HG03066 (cell line): ENCODE measurements around the gene C1orf159.
"Not testable (repeated sequence)": the region's sequence is repeated elsewhere in the genome, so short reads cannot be mapped to it uniquely, and the experiment has no call there.

Source experiments
- ATAC-seq: cut with Tn5 transposase; IDR thresholded peaks from one replicate; pipeline ENCODE4 v1.9.1; 2021; ENCODE audit warnings: low read depth; ENCODE audit not compliant: unreplicated experiment

Gene C1orf159

DNA sequence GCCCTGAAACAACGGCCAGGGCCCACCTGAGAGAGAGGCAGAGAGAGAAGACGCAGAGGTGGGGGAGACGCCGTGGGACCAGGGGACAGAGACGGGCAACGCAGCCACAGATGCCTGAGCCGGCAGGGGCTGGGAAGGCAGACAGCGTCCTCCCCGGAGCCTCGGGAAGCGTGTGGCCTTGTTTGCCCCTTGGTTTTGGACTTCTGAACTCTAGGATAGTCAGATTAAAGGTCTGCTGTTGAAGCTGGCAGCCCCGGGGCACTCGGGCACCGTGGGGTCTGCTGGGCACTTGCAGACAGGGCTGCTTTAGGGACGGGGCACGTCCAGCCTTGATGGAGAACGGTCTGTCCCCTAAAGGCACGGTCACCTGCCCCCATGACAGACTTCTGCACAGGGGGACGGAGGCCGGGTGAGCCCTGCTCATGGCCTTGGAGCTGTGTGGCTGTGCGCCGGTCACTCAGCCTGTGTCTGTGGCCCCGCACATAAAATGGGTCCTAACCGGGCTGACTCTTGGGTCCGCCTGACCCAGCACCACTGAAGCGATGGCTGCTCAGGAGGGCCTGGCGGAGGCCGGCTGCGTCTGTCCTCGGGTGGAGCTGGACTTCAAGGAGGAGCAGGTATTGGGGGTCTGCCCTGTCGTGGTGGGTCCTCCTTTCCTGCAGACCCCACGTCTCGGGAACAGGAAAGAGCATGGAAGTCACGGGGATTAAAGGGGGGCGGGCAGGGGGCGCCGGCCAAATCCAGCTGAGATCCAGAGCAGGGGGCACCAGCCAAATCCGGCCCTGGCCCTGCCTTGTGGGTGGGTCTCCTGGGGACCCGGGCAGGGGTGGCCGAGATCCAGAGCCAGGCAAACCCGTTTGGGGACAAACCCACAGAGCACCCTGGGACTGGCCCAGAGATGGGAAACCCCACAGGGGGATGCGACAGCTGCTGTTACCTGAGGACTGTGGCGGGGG lies 32.2 kb downstream of the C1orf159 start:
- no peak for ATAC-seq

DNA sequence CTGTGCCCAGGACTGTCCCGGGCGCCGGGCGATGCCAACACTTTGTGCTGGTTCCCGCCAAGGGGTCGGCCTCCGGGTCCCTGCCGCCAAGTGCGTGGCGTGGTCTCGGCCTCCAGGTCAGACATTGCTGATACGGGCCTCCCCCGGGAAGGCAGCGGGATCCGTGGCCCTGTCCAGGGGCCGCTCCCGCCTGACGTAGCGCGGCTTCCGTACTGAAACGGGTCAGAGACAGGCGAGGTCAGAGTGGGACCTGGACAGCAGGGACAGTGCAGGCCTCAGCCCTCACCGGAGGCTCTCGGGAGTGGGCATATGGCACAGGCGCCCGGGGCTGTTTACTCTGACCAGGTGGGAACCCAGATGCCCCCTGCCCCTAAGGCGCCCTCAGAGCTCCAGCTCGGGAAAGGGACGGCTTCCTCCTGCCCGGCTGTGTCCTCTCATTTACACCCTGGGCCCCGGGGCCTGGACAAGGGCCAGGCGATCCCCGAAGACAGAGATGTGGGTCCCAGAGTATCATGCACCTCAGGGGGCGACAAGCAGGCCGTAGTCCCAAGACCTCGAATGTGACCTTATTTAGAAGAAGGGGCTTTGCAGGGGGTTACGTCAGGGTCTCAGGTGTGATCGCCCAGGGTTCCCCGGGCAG lies 33.0 kb downstream of the C1orf159 start:
- no peak for ATAC-seq

DNA sequence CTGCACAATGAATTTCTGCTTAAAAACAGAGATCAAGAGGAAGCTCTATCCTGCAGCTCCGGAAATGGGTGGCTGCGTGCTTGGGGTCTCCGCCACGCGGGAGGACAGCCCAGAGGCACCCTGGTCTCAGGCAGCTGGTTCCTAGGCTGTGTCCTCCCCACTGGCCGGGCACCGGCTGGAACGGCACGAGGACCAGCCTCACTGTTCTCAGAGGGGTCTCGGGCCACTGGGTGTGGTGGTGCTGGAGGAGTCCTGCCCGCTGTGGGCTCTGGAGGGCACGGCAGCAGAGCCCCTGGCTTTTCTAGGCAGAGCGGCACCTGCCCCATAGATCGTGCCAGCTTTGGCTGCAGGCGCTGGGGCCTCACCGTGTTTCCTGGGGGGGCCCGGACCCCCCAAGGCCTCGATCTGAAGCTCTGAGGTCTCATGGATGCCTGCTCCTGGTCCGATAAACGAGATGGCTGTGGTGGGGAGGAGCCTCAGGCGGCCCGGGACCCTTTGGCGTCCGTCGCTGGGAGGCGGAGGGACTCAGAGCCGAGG lies 33.6 kb downstream of the C1orf159 start:
- no peak for ATAC-seq

DNA sequence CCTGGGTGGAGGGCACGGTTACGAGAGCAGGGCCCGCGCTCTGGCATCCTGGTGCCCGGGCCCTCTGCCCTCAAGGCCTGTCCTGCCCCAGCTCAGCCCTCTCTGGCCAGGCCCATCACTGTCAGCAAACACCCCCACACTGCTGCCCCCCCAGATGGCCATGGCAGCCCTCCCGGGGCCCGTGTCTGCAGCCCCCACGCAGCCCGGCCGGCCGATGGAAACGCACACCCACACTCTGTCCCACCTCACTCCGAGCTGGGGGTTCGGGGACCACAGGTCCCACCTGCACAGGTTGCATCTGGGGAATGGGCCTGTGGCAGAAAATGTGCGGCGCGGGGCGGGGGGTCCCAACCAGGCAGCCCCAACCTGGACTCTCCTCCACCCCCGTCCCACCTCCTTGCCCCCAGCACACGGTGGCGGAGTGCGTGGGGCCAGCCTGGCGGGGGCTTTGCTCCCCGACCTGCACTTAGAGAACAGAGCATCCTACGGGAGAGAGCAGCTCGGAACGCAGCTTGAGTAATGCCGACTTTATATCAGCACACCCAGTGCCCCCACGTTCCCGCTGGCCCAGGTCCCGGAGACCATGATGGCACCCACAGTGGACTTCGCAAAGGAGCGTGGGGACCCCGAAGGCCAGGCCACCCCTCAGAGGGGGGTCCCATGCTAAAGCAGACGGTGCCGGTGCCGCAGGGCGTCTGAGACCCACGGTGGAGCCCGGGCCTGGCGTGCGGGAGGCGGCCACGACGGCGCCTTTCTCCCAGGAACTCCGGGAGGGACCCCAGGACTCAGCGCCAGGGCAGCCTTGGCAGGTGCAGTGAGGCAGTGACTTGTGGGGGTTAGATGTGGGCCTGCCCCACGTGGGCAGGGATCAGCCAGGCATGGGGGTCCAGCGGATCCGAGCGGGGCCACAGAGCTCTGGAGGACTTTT lies 34.3 kb downstream of the C1orf159 start:
- no peak for ATAC-seq

DNA sequence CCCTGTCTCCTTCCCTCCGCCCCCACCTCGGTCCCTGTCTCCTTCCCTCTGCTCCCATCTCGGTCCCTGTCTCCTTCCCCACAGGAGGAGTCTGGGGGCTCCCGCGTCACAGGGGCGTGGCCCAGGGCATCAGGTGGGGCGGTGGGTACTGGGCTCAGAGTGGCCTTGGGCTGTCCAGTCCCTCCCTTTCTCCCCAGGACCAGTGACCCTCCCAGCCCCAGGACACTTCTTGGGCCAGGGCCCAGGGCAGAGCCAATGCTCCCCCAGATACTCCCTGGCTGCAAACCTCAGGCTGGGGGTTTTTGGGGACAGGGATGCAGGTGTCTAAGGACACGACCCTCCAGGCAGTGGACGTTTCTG lies 35.0 kb downstream of the C1orf159 start:
- ATAC-seq, result no peak

DNA sequence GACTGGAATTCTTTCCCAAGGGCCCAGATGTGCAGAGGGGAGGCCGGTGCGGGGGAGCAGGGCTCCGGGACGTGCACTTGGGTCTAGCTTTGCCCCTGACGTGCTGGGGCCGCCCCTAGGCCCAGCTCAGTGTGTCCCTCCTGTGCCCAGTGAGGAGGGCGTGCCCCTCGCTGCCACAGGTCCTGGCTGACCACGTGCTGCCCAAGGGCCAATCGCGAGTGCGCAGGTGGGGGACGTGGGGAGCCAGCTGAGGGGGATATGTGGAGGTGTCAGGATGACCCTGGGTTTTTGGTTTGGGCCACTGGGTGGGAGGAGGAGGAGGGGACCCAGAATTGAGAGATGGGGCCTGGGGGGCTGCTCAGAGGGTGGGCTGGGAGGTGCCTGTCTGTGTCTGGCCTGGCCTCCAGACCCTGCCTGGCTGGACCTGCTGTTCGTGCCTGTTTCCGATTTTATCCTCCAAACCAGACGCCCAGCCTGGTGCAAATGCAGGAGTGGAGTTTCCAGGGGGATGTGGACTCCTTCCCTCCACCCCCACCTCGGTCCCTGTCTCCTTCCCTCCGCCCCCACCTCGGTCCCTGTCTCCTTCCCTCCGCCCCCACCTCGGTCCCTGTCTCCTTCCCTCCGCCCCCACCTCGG lies 35.6 kb downstream of the C1orf159 start:
- peak; percentile 20 for ATAC-seq

DNA sequence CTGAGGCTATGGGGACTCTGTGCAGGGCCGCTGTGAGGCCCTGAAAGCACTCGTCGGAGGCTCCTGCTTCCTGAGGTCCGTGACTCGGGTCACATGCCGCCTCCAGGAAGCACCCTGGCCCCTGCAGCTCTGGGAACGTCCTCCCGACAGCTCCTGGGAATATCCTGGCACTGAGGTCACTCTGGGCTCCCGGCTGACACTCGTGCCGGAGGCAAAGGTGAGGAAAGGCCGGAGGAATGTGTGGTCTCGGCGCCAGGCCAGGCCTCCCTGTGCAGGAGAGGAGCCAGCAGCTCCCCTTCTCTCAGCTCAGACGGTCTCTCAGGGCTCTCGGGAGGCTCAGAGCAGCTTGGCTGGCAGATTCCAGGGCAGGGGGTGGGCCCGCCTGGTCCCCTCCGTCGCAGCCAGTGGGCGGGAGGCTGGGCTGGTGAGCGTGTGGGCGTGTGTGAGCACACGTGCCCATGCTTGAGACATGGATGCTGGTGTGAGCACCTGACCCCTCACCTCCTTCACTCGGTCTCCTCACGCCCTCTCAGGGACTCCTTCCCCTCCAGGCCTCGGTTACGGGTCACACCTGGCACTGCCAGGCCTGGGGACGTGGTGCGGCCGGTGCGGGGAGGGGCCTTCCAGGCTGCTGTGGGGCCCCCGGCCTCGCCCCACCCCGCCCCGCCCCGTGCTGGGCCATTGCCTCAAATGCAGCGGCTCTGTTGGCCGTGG lies 36.3 kb downstream of the C1orf159 start:
- ATAC-seq, result peak; percentile 63

DNA sequence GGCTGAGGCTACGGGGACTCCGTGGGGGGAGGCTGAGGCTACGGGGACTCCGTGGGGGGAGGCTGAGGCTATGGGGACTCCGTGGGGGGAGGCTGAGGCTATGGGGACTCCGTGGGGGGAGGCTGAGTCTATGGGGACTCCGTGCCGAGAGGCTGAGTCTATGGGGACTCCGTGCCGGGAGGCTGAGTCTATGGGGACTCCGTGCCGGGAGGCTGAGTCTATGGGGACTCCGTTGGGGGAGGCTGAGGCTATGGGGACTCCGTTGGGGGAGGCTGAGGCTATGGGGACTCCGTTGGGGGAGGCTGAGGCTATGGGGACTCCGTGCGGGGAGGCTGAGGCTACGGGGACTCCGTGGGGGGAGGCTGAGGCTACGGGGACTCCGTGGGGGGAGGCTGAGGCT lies 38.5 kb downstream of the C1orf159 start:
- ATAC-seq, result not testable (repeated sequence)

DNA sequence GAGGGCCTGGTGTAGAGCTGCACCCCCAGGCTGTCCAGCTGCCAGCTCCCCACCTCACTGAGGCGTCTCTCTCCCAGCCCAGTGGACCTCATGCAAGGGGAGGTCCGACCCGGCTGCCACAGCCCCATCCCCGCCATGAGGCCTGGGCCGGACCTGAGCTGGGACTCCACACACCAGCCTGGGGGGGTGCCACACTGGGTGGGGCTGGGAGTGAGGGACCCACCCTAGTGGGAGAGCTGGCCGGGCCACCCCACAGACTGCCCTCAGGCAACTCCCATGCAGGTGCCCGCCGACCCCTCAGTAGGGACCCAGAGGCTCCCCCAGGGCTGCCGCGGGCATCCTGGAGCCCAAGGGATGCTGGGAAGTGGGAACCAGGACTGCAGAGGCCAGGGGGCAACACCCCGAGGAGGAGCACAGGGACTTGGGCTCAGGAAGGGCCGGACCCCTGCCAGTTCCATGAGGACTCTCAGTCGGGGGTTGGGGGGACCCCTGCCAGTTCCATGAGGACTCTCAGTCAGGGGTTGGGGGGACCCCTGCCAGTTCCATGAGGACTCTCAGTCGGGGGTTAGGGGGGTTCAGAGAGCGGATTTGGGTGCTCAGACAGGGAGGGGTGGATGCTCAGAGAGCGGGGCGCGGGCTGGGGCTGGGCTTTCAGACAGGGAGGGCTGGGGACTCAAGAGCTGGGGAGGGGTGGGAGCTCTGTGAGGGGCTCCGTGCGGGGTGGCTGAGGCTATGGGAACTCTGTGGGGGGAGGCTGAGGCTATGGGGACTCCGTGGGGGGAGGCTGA lies 40.5 kb downstream of the C1orf159 start:
- ATAC-seq, result no peak

DNA sequence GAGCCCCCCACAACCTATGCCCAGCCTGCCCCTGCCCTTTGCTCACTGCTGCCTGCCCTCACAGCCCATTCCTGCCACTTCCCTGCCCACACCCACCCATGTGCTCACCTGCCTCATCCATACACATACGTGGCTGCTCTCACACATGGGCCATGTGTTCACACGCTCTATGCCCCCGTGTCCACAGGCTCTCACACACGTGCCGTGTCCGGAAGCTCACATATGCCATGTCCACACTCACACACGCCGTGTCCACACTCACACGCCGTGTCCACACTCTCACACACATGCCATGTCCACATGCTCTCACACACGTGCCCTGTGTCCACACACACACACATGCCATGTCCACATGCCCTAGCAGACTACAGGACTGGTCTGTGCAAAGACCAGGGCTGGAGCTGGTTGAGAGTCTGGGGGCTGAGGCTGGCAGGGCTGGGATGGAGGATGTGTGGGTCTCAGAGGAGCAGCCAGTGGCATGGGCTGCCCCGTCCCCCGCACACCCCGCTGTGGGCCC lies 41.2 kb downstream of the C1orf159 start:
- ATAC-seq, result no peak

DNA sequence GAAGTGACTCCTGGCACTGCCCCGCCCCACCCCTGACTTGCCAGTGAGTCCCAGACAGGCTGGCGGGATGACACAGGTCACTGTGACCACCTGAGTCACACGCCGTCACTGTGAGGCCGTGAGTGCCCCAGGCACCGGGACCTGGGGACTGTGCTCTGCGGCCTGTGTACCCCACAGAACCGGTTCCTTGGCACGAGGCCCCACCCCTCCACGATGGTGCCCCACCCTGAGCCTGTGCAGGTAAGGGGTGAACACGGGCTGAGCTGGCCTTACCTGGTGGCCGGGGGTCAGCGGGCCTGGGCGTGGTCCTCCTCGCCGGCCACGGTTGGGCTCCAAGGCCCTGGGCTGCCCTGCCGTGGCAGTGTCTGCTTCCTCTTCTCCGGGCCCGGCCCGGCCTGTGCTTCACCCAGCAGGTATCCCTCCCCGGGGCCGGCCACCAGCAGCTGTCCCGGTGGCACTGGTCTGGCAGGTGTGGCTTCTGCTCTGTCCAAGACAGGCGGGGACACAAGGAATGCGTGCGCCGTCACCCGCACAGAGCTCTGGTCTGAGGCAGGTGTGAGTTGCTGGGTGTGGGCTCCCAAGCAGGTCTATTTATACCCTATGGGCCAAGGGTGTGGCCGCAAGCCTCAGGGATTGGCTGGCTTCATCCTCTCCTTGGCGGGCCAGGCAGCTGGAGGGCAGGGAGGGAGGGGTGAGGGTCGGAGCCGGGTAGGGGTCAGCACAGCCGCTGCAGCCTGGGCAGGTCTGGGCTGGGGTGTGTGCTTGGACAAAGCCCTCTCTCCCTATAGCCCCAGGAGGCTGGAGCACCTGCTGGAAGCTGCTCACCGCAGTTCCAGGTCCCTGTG lies 41.9 kb downstream of the C1orf159 start, which contains the start of gene RNF223:
Gene RNF223, minus strand, starts transcription at position 564 of the 845 bp plus-strand sequence. CDS start 1,740 bp downstream, outside the sequence.
- ATAC-seq, result no peak

DNA sequence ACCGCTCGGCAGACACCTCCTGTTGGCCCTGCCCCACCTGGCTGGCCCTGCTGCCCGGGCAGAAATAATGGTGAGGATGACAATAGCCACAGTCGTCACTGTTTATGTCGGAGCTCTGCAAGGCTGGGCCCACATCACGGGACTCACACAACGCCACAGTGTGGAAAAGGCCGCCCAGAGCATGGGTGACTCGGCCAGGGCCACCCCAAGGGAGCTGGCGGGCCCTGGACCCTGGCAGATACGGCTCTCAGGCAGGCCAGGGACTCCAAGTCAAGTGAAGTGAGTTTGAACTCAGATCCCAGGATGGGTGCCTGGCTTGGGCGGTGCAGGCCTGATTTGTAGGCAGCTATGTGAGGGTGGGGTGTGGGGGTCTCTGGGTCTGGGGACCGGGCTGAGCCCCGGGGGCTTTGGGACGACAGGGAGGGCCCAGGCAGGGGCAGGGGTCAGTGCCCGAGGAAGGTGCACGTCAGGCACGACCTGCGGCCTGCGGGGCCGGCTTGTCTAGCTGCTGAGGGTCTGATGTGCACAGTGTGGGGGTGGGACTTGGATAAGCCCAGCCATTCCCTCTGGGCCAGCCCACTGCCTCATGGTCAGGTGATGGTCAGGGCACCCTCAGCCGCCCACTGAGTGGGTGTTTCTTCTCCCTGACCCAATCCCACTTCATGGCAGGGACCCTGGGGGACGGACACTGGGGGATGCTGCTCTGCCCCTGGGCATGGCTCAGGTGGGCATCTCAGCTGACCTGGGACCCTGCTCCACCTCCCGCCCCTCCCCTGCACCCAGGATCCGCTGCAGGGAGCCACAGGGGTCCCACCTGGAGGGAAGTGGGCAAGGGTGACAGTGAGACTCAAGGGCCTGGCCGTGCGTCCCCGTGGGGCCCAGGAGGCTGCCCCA lies 42.8 kb downstream of the C1orf159 start:
- no peak for ATAC-seq

DNA sequence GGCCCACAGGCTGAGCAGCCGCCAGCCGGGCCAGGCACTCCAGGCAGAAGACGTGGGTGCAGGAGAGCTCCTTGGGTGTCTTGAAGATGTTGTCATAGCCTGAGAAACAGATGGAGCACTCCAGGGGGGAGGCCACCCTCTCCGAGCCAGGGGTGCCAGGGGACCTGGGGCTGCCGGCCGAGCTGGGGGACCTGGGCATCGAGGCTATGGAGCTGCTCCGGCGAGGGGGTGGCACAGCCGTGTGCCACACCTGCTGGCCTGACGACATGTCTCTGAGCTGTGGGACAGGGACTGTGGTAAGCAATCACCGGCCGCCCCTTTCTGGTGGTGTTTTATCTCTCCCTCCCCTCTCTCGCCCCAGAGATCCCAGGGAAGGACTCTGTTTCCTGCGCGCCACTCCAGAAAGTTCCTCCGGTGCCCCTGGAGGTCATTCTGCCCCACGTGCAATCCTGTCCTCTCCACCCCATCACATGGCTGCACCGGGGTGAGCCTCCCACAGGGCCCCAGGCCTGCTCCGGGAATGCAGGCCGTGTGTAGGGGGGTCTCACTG lies 43.5 kb downstream of the C1orf159 start:
- no peak for ATAC-seq

DNA sequence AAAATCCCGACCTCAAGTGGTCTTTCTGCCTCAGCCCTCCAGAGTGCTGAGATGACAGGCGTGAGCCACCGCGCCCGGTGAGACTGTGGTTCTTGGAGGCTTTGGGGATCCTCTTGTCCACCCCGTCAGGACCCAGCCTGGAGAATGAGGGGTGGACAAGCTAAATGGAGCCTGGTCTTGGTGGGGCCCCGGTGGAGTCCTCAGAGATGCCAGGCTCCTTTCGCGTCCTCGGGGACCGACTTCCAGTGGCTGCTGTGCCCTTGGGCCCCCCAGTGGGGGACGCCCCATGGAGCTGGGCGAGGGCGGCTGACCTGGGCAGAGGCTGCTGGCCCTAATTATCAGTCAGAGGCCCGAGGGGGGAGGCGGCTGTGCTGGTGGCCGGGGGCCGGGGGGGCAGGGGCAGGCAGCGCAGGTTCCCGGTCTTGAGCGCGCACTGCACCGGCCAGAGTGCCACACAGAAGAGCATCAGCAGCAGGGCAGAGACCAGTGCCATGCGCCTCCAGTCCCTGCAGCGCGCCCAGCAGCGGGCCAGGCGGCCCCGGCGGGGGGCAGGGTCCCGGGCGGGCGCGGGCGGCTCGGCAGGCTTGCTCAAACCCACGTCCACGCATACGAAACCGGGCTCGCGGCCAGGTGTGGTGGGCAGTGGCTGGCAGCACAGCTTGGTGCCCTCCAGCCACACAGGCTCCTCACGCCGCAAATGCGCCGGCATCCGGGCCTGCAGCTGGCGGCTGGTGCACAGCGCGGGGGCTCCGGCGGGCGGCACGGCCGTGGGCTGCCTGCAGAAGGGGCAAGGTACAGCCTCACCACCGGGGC lies 44.2 kb downstream of the C1orf159 start:
- ATAC-seq, result no peak
